ENCODE data around the gene TNFAIP8L1.

The TNFAIP8L1 gene

DNA sequence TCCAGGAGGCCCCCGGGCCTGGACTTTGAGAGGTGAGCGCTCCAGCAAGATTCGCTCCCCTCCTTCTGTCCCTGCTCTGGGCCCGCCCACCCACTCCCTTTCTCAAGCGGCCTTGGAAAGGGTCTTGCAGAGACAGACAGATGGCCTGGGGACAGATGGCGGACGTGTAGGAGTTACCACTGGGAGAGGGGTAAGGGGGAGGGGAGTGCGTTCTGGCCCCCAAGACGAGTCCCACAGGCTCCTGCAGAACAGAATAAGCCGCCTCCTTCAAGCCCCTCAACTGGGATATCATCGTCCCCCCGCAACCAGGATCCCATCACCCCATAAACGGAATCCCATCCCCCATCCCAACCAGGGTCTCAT, 3.6 kb upstream of the TNFAIP8L1 start:
- TF ChIP-seq ZNF112 (tag by site-specific recombination; IDR thresholded peaks at IDR 0.05): no peak
- Histone ChIP-seq H3K27ac (ENCODE audit: extremely low read depth, low read depth, low read length) (no peak overlapping the region; the same call in 1 of the 2 replicates), H3K9me3 (ENCODE audit: control insufficient read depth, insufficient read depth, low read depth, low read length) (no peaks in the 10 kb centered on the region), H3K4me1 (ENCODE audit: control insufficient read depth, insufficient read depth, low read length) (no peaks in the 10 kb centered on the region; the same call in 1 of the 2 replicates), H3K4me3 (ENCODE audit: low read depth, low read length) (peak overlapping the region; percentile 35; the same call in 1 of the 2 replicates), H3K36me3 (ENCODE audit: control insufficient read depth in 2 of 2, insufficient read depth in 1 of 2, low read length in 2 of 2) (no peaks in the 10 kb centered on the region)
- ChIA-PET CTCF (interaction anchor here (0.6 to 3.3 kb wide), 33 partner anchors 11 to 339 kb away, joined by 3 to 48 read pairs (median 6); partner anchors contain the start of genes FEM1A, PLIN5 and SEMA6B), POLR2A (interaction anchor here (0.5 kb wide), 1 partner anchor 28 kb away, joined by 6 read pairs; no protein-coding TSS in a partner anchor)

DNA sequence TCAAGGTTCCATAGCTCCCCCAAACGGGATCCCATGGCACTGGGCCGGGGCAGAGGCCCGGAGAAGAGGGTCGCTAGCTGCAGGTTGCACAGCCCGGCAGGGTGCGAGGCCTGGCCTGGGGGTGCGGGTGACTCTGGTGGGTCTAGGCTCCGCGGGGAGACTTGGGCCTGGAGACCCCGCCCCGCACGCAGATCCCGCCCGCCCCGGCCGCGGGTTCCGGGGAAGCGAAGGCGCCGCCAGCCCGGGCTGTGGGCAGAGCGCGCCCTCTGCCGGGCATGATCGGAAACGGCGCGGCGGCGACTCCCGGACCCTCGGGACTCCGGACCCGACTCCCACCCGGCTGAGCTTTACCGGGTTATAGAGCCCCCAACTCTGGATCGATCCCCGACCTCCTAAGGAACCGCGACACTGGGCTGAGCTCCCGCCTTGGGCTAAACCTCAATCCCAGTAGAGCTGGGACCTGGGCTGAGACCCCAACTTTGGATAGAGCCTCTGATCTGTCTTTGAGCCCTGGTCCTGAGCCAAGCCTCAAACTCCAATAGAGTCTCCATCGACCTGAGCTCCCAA, 3.1 kb upstream of the TNFAIP8L1 start:
- Histone ChIP-seq H3K27ac (ENCODE audit: extremely low read depth, low read depth, low read length) (no peak overlapping the region; the same call in 1 of the 2 replicates), H3K36me3 (ENCODE audit: control insufficient read depth in 2 of 2, insufficient read depth in 1 of 2, low read length in 2 of 2) (no peaks in the 10 kb centered on the region), H3K9me3 (ENCODE audit: control insufficient read depth, insufficient read depth, low read depth, low read length) (no peaks in the 10 kb centered on the region), H3K4me1 (ENCODE audit: control insufficient read depth, insufficient read depth, low read length) (no peaks in the 10 kb centered on the region; the same call in 1 of the 2 replicates), H3K4me3 (ENCODE audit: low read depth, low read length) (peak overlapping the region; percentile 35)
- ChIA-PET POLR2A (interaction anchor here (0.5 kb wide), 3 partner anchors 9 to 29 kb away, joined by 3 to 6 read pairs (median 4); no protein-coding TSS in a partner anchor), CTCF (interaction anchor here (0.5 to 3.3 kb wide), 46 partner anchors 11 to 370 kb away, joined by 3 to 48 read pairs (median 4); partner anchors contain the start of genes FEM1A, PLIN5 and SEMA6B)
- no peak for TF ChIP-seq ZNF391 (tag by site-specific recombination; IDR thresholded peaks at IDR 0.05; ENCODE audit: borderline replicate concordance, low read depth)
- peak; percentile 39; the same call in 1 of the 2 replicates for TF ChIP-seq ZBTB8A (tag by site-specific recombination; IDR thresholded peaks at IDR 0.05)
- TF ChIP-seq, protein P1, sequence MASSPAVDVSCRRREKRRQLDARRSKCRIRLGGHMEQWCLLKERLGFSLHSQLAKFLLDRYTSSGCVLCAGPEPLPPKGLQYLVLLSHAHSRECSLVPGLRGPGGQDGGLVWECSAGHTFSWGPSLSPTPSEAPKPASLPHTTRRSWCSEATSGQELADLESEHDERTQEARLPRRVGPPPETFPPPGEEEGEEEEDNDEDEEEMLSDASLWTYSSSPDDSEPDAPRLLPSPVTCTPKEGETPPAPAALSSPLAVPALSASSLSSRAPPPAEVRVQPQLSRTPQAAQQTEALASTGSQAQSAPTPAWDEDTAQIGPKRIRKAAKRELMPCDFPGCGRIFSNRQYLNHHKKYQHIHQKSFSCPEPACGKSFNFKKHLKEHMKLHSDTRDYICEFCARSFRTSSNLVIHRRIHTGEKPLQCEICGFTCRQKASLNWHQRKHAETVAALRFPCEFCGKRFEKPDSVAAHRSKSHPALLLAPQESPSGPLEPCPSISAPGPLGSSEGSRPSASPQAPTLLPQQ (tag by site-specific recombination; IDR thresholded peaks at IDR 0.05): 0 out of 2 replicates have a peak, but pooled peaks have one; percentile 23
- no peak for TF ChIP-seq EGR2 (tag by site-specific recombination; IDR thresholded peaks at IDR 0.05; ENCODE audit: low read depth)
- TF ChIP-seq, protein P2, sequence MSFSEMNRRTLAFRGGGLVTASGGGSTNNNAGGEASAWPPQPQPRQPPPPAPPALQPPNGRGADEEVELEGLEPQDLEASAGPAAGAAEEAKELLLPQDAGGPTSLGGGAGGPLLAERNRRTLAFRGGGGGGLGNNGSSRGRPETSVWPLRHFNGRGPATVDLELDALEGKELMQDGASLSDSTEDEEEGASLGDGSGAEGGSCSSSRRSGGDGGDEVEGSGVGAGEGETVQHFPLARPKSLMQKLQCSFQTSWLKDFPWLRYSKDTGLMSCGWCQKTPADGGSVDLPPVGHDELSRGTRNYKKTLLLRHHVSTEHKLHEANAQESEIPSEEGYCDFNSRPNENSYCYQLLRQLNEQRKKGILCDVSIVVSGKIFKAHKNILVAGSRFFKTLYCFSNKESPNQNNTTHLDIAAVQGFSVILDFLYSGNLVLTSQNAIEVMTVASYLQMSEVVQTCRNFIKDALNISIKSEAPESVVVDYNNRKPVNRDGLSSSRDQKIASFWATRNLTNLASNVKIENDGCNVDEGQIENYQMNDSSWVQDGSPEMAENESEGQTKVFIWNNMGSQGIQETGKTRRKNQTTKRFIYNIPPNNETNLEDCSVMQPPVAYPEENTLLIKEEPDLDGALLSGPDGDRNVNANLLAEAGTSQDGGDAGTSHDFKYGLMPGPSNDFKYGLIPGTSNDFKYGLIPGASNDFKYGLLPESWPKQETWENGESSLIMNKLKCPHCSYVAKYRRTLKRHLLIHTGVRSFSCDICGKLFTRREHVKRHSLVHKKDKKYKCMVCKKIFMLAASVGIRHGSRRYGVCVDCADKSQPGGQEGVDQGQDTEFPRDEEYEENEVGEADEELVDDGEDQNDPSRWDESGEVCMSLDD (tag by site-specific recombination; IDR thresholded peaks at IDR 0.05): peak; percentile 73; the same call in 1 of the 2 replicates
- no peak for TF ChIP-seq ZNF658 (tag by site-specific recombination; IDR thresholded peaks at IDR 0.05)
- TF ChIP-seq, protein P3, sequence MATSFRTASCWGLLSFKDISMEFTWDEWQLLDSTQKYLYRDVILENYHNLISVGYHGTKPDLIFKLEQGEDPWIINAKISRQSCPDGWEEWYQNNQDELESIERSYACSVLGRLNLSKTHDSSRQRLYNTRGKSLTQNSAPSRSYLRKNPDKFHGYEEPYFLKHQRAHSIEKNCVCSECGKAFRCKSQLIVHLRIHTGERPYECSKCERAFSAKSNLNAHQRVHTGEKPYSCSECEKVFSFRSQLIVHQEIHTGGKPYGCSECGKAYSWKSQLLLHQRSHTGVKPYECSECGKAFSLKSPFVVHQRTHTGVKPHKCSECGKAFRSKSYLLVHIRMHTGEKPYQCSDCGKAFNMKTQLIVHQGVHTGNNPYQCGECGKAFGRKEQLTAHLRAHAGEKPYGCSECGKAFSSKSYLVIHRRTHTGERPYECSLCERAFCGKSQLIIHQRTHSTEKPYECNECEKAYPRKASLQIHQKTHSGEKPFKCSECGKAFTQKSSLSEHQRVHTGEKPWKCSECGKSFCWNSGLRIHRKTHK (tag by site-specific recombination; IDR thresholded peaks at IDR 0.05): no peak
- TF ChIP-seq, protein P4, sequence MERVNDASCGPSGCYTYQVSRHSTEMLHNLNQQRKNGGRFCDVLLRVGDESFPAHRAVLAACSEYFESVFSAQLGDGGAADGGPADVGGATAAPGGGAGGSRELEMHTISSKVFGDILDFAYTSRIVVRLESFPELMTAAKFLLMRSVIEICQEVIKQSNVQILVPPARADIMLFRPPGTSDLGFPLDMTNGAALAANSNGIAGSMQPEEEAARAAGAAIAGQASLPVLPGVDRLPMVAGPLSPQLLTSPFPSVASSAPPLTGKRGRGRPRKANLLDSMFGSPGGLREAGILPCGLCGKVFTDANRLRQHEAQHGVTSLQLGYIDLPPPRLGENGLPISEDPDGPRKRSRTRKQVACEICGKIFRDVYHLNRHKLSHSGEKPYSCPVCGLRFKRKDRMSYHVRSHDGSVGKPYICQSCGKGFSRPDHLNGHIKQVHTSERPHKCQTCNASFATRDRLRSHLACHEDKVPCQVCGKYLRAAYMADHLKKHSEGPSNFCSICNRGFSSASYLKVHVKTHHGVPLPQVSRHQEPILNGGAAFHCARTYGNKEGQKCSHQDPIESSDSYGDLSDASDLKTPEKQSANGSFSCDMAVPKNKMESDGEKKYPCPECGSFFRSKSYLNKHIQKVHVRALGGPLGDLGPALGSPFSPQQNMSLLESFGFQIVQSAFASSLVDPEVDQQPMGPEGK (tag by site-specific recombination; IDR thresholded peaks at IDR 0.05): peak; percentile 49
- TF ChIP-seq KLF1 (tag by site-specific recombination; IDR thresholded peaks at IDR 0.05): 0 out of 2 replicates have a peak, but pooled peaks have one; percentile 19
- TF ChIP-seq ZNF654 (tag by site-specific recombination; IDR thresholded peaks at IDR 0.05; ENCODE audit: low read depth): peak; percentile 72
- TF ChIP-seq, protein P5, sequence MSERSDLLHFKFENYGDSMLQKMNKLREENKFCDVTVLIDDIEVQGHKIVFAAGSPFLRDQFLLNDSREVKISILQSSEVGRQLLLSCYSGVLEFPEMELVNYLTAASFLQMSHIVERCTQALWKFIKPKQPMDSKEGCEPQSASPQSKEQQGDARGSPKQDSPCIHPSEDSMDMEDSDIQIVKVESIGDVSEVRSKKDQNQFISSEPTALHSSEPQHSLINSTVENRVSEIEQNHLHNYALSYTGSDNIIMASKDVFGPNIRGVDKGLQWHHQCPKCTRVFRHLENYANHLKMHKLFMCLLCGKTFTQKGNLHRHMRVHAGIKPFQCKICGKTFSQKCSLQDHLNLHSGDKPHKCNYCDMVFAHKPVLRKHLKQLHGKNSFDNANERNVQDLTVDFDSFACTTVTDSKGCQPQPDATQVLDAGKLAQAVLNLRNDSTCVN (tag by site-specific recombination; optimal IDR thresholded peaks at IDR 0.05): peak; percentile 23
- peak; percentile 24; the same call in 1 of the 2 replicates for TF ChIP-seq ZBTB7A (tag by site-specific recombination; IDR thresholded peaks at IDR 0.05; ENCODE audit: low read depth)
- TF ChIP-seq, protein P6, sequence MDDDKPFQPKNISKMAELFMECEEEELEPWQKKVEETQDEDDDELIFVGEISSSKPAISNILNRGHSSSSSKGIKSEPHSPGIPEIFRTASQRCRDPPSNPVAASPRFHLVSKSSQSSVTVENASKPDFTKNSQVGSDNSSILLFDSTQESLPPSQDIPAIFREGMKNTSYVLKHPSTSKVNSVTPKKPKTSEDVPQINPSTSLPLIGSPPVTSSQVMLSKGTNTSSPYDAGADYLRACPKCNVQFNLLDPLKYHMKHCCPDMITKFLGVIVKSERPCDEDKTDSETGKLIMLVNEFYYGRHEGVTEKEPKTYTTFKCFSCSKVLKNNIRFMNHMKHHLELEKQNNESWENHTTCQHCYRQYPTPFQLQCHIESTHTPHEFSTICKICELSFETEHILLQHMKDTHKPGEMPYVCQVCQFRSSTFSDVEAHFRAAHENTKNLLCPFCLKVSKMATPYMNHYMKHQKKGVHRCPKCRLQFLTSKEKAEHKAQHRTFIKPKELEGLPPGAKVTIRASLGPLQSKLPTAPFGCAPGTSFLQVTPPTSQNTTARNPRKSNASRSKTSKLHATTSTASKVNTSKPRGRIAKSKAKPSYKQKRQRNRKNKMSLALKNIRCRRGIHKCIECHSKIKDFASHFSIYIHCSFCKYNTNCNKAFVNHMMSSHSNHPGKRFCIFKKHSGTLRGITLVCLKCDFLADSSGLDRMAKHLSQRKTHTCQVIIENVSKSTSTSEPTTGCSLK (tag by site-specific recombination; IDR thresholded peaks at IDR 0.05): no peak
- TF ChIP-seq MYNN (tag by site-specific recombination; IDR thresholded peaks at IDR 0.05; ENCODE audit: borderline replicate concordance): no peak
- TF ChIP-seq ZEB2 (tag by site-specific recombination; IDR thresholded peaks at IDR 0.05): peak; percentile 53; the same call in 1 of the 2 replicates
- 0 out of 2 replicates have a peak, but pooled peaks have one; percentile 35 for TF ChIP-seq GLIS2 (tag by site-specific recombination; IDR thresholded peaks at IDR 0.05)
- TF ChIP-seq GFI1B (tag by site-specific recombination; IDR thresholded peaks at IDR 0.05): no peak
- TF ChIP-seq ZNF600 (tag by site-specific recombination; IDR thresholded peaks at IDR 0.05): peak; percentile 72; the same call in 1 of the 2 replicates
- TF ChIP-seq ZFP69B (tag by site-specific recombination; IDR thresholded peaks at IDR 0.05): no peak

Data from HEK293 (cell line).